Measurements from ENCODE around the gene ANKRD18A. TPM values are rescaled to one million over a fixed set of nuclear protein-coding genes. Genes with fewer than 3 reads are reported as not detected.

Gene ANKRD18A
- total and polyA plus RNA-seq, 2 of the 4 experiments (the other 2 are of a cell fraction): not detected

- no peak overlapping the region for H2BK5ac ChIP-seq (ENCODE audit: low read depth, low read length, poor library complexity, severe bottlenecking)
- no peak overlapping the region for H2AK5ac ChIP-seq (ENCODE audit: low read depth, low read length)
- H4K91ac ChIP-seq (ENCODE audit: insufficient read depth, low read depth, low read length): no peak overlapping the region
- ATAC-seq (ENCODE audit: low read depth) (no peak), DNase-seq (no peak)
- 43% methylated on average over 2 of the region's 3 CpGs; no CpG with 5 or more reads in 1 of the 2 experiments for WGBS, 2 experiments (ENCODE audit: extremely low coverage in 2 of 2, insufficient read length in 1 of 2)
- no peaks in the 10 kb centered on the region for H3K9me3 ChIP-seq (ENCODE audit: control insufficient read depth, insufficient read depth, low read length)
- TF ChIP-seq RFX5 (IDR thresholded peaks at IDR 0.05; ENCODE audit: low read depth, low read length) (no peak), RCOR1 (IDR thresholded peaks at IDR 0.05; ENCODE audit: insufficient replicate concordance, low read length) (no peak), MAZ (IDR thresholded peaks at IDR 0.05; ENCODE audit: borderline replicate concordance, low read depth, low read length) (no peak), USF2 (IDR thresholded peaks at IDR 0.05; ENCODE audit: low read depth, low read length) (no peak), RAD21 (IDR thresholded peaks at IDR 0.05; ENCODE audit: low read length) (no peak)
- ChIA-PET POLR2A (ENCODE audit: unreplicated experiment) (no interaction called here), CTCF (no interaction called here)
- no peak overlapping the region for H3K27ac ChIP-seq (ENCODE audit: insufficient read depth, low read length)
- no peak overlapping the region for H3K14ac ChIP-seq (replicated peaks; ENCODE audit: low read depth, low read length)
- no peak overlapping the region for H2AFZ ChIP-seq (replicated peaks; ENCODE audit: low read length, poor library complexity)
- no peaks in the 10 kb centered on the region for H3K9me1 ChIP-seq (ENCODE audit: insufficient read depth, low read length)
- dilution Hi-C loops (cut with HindIII; ENCODE audit: low sequenced_read_pairs, unreplicated experiment) (no loop called here), in situ Hi-C loops (cut with MboI; ENCODE audit: low sequenced_read_pairs) (no loop called here), intact Hi-C loops (cut with micrococcal nuclease) (no loop called here)
- H4K8ac ChIP-seq (ENCODE audit: low read depth in 2 of 2, low read length in 2 of 2): no peak overlapping the region
- H3K18ac ChIP-seq (ENCODE audit: low read depth, low read length): no peak overlapping the region
- no peaks in the 10 kb centered on the region; the same call in 1 of the 2 replicates for H3K27me3 ChIP-seq (ENCODE audit: control insufficient read depth, insufficient read depth, low read length)
- no TSS peak for BruUV-seq (replicated peaks)
- H3K4me2 ChIP-seq (ENCODE audit: low read depth, low read length): no peak overlapping the region
- no peak overlapping the region for H3K9ac ChIP-seq (ENCODE audit: low read depth, low read length)
- no peak overlapping the region for H2BK15ac ChIP-seq (ENCODE audit: low read depth, low read length)
- no peak overlapping the region for H2BK120ac ChIP-seq (ENCODE audit: low read depth, low read length)
- no peak overlapping the region for H3K4ac ChIP-seq (ENCODE audit: low read depth, low read length)
- no peaks in the 10 kb centered on the region for H3K36me3 ChIP-seq (ENCODE audit: control insufficient read depth, insufficient read depth, low read length)
- H2BK20ac ChIP-seq (ENCODE audit: low read depth, low read length): no peak overlapping the region
- no peak overlapping the region for H2AK9ac ChIP-seq (replicated peaks; ENCODE audit: low read depth, low read length, poor library complexity)
- H3K79me1 ChIP-seq (ENCODE audit: low read depth in 1 of 2, low read length in 2 of 2): no peaks in the 10 kb centered on the region
- H4K20me1 ChIP-seq (ENCODE audit: insufficient read depth, low read length): no peaks in the 10 kb centered on the region
- H3K4me1 ChIP-seq (ENCODE audit: control insufficient read depth, insufficient read depth, low read length): no peaks in the 10 kb centered on the region
- no peak overlapping the region for H4K5ac ChIP-seq (ENCODE audit: low read depth, low read length)
- no peak overlapping the region for H3K23ac ChIP-seq (ENCODE audit: low read depth, low read length)
- no peak overlapping the region for H3K4me3 ChIP-seq (ENCODE audit: insufficient read depth, low read depth, low read length)
- no peak overlapping the region for H3K56ac ChIP-seq (ENCODE audit: extremely low read depth, insufficient read depth, low read length)
Observed at GRCh38 chr9:38643815-38644173, 23.4 kb upstream of the ANKRD18A start.

Measured in IMR-90 (cell line).